HCT116 (cell line): ENCODE measurements around the gene ABCA6. TPM values are rescaled to one million over a fixed set of nuclear protein-coding genes. Genes with fewer than 3 reads are reported as not detected.

Source experiments
- ATAC-seq: fragments of 200-7000 bp; cut with Tn5 transposase; 2 replicates; pipeline ENCODE4 v1.9.1; 2020; ENCODE audit warnings: mild to moderate bottlenecking, moderate library complexity
- BruUV-seq: library from RNA; stranded (reverse); fragments of 400-500 nt; replicated peaks from 2 replicates; lab custom pipeline; 2021; lab: Mats Ljungman, UMichigan
- CTCF ChIA-PET: fragments of 300-600 bp; sonication (Branson Sonifier 250); formaldehyde crosslinking; loops from one replicate; lab custom pipeline; 2021; ENCODE audit warnings: antibody characterized with exemption; lab: Charles Lee
- POLR2A ChIA-PET: fragments of 300-600, 350-600 bp; sonication (Branson Sonifier 250); formaldehyde crosslinking; loops from one replicate; lab custom pipeline; 2021; ENCODE audit warnings: antibody characterized with exemption; lab: Charles Lee
- RAD21 ChIA-PET, 2 experiments: fragments of 300-600 bp; sonication (Branson Sonifier 250); formaldehyde crosslinking; loops; one replicate each; lab custom pipeline; 2023; ENCODE audit warnings: low total read pairs in 2 of 2; ENCODE audit not compliant: uncharacterized antibody in 2 of 2, unreplicated experiment in 2 of 2, low non-redundant PET in 1 of 2; lab: Charles Lee
- DNase-seq: peaks from one replicate; pipeline ENCODE4 v3.0.0-alpha.2; 2010; ENCODE audit warnings: low read depth, low spot score
- H2AFZ ChIP-seq: fragments of 200-600 bp; shearing (Covaris generic), sonication (generic); 2 replicates; pipeline ENCODE4 v1.6.1; 2017; ENCODE audit warnings: low read depth, mixed run types, mixed read lengths, antibody characterized with exemption, low read length; ENCODE audit not compliant: poor library complexity, severe bottlenecking
- H3K27ac ChIP-seq: 2 replicates; pipeline ENCODE4 v1.5.1; 2012; ENCODE audit warnings: low read depth, low read length
- H3K27me3 ChIP-seq: fragments of 200-600 bp; sonication (generic); 2 replicates; pipeline ENCODE4 v1.6.1; 2016; ENCODE audit warnings: mixed run types, low read length, mixed read lengths; ENCODE audit not compliant: insufficient read depth
- H3K36me3 ChIP-seq, 2 experiments: fragments of 200-500 bp in 1 of 2; fragments of 200-600 bp in 1 of 2; sonication (Bioruptor generic) in 1 of 2; sonication (generic) in 1 of 2; 2 replicates each; pipeline versions ENCODE4 v1.5.1 to v1.6.1; 2014 to 2016; ENCODE audit warnings: low read length in 2 of 2, inconsistent platforms in 1 of 2, mixed read lengths in 1 of 2, mixed run types in 1 of 2; ENCODE audit not compliant: insufficient read depth in 2 of 2, control insufficient read depth in 1 of 2
- H3K4me1 ChIP-seq, 2 experiments: fragments of 200-600 bp in 1 of 2; sonication (generic) in 1 of 2; 2 replicates each; pipeline versions ENCODE4 v1.5.1 to v1.6.1; 2012 to 2017; ENCODE audit warnings: low read length in 2 of 2, inconsistent platforms in 1 of 2, mild to moderate bottlenecking in 1 of 2, mixed read lengths in 1 of 2, mixed run types in 1 of 2, moderate library complexity in 1 of 2; ENCODE audit not compliant: insufficient read depth in 2 of 2, control insufficient read depth in 1 of 2
- H3K4me2 ChIP-seq: fragments of 200-600 bp; sonication (generic); 2 replicates; pipeline ENCODE4 v1.6.1; 2017; ENCODE audit warnings: mixed run types, low read length, mixed read lengths
- H3K4me3 ChIP-seq, 2 experiments: fragments of 200-600 bp in 1 of 2; sonication (generic) in 1 of 2; replicated peaks in 1 of 2; 2 replicates each; pipeline ENCODE4 v1.5.1; 2011 to 2016; ENCODE audit warnings: low read length in 2 of 2, control low read depth in 1 of 2, low read depth in 1 of 2, mild to moderate bottlenecking in 1 of 2, mixed read lengths in 1 of 2, mixed run types in 1 of 2
- H3K79me2 ChIP-seq: fragments of 200-600 bp; sonication (generic); 2 replicates; pipeline ENCODE4 v1.6.1; 2017; ENCODE audit warnings: mild to moderate bottlenecking, mixed run types, low read length, moderate library complexity, mixed read lengths; ENCODE audit not compliant: insufficient read depth
- H3K9ac ChIP-seq: fragments of 200-600 bp; sonication (generic); 2 replicates; pipeline ENCODE4 v1.6.1; 2016; ENCODE audit warnings: low read length, mixed read lengths
- H3K9me2 ChIP-seq: fragments of 200-600 bp; sonication (generic), shearing (Covaris generic); 2 replicates; pipeline ENCODE4 v1.6.1; 2017; ENCODE audit warnings: mixed run types, mild to moderate bottlenecking, moderate library complexity; ENCODE audit not compliant: insufficient read depth
- H3K9me3 ChIP-seq, 2 experiments: fragments of 200-500 bp in 1 of 2; fragments of 200-600 bp in 1 of 2; sonication (Bioruptor generic) in 1 of 2; sonication (generic) in 1 of 2; 2 replicates each; pipeline ENCODE4 v1.6.1; 2014 to 2017; ENCODE audit warnings: low read length in 2 of 2, mixed read lengths in 2 of 2, inconsistent platforms in 1 of 2, low read depth in 1 of 2, mild to moderate bottlenecking in 1 of 2, mixed run types in 1 of 2, moderate library complexity in 1 of 2; ENCODE audit not compliant: control insufficient read depth in 1 of 2, insufficient read depth in 1 of 2
- H4K20me1 ChIP-seq: fragments of 200-600 bp; sonication (generic), shearing (Covaris generic); 2 replicates; pipeline ENCODE4 v1.6.1; 2017; ENCODE audit warnings: mixed run types, mild to moderate bottlenecking, moderate library complexity; ENCODE audit not compliant: insufficient read depth
- CBX3 ChIP-seq: IDR thresholded peaks from 2 replicates; pipeline ENCODE4 v1.6.1; 2012; ENCODE audit warnings: low read depth
- CEBPB ChIP-seq: IDR thresholded peaks from 2 replicates; pipeline ENCODE4 v1.6.1; 2012; ENCODE audit warnings: low read depth
- EGR1 ChIP-seq: IDR thresholded peaks from 2 replicates; pipeline ENCODE4 v1.6.1; 2012; ENCODE audit warnings: low read depth
- ELF1 ChIP-seq: IDR thresholded peaks from 2 replicates; pipeline ENCODE4 v1.6.1; 2012; ENCODE audit warnings: low read depth, borderline replicate concordance
- EZH2 ChIP-seq: fragments of 200-600 bp; sonication (generic); IDR thresholded peaks from 2 replicates; pipeline ENCODE4 v1.6.1; 2017; ENCODE audit warnings: antibody characterized with exemption, mixed run types
- EZH2phosphoT487 ChIP-seq: fragments of 200-600 bp; IDR thresholded peaks from 2 replicates; pipeline ENCODE4 v1.6.1; 2018; ENCODE audit warnings: antibody characterized with exemption, borderline replicate concordance
- FOSL1 ChIP-seq: IDR thresholded peaks from 2 replicates; pipeline ENCODE4 v1.6.1; 2012; ENCODE audit warnings: low read depth
- POLR2AphosphoS5 ChIP-seq: IDR thresholded peaks from 2 replicates; pipeline ENCODE4 v1.6.1; 2011; ENCODE audit warnings: mild to moderate bottlenecking, low read depth, low read length, moderate library complexity
- RAD21 ChIP-seq: IDR thresholded peaks from 2 replicates; pipeline ENCODE4 v1.6.1; 2012; ENCODE audit warnings: low read depth, mild to moderate bottlenecking
- SIN3A ChIP-seq: IDR thresholded peaks from 2 replicates; pipeline ENCODE4 v1.6.1; 2012; ENCODE audit warnings: low read depth
- SP1 ChIP-seq: IDR thresholded peaks from 2 replicates; pipeline ENCODE4 v1.6.1; 2012; ENCODE audit warnings: low read depth
- SRF ChIP-seq: IDR thresholded peaks from 2 replicates; pipeline ENCODE4 v1.6.1; 2012; ENCODE audit warnings: low read depth
- YY1 ChIP-seq: IDR thresholded peaks from 2 replicates; pipeline ENCODE4 v1.6.1; 2011; ENCODE audit warnings: low read length, low read depth, moderate library complexity, mild to moderate bottlenecking; ENCODE audit not compliant: insufficient replicate concordance; ENCODE audit errors: extremely low read depth
- ZFX ChIP-seq: fragments of 450-650 bp; IDR thresholded peaks from 2 replicates; pipeline ENCODE4 v1.6.1; 2017
- intact Hi-C: fragments of 100-400 bp; cut with micrococcal nuclease; formaldehyde crosslinking; loops from 2 replicates; pipeline ENCODE4 v1.10.0; 2022
- total RNA-seq: library from RNA; stranded (reverse); gene quantifications from one replicate; pipeline ENCODE4 v1.2.1, GENCODE V29; 2021; ENCODE audit not compliant: unreplicated experiment
- TF ChIP-seq, protein P1 (sequence below): IDR thresholded peaks from 2 replicates; pipeline ENCODE4 v1.6.1; 2012
- TF ChIP-seq, protein P2 (sequence below): IDR thresholded peaks from 2 replicates; pipeline ENCODE4 v1.6.1; 2011; ENCODE audit warnings: mild to moderate bottlenecking, low read length, moderate library complexity; ENCODE audit not compliant: insufficient replicate concordance; ENCODE audit errors: extremely low read depth
- TF ChIP-seq, protein P3 (sequence below): IDR thresholded peaks from 2 replicates; pipeline ENCODE4 v1.6.1; 2012; ENCODE audit warnings: low read depth

Gene ABCA6
- total RNA-seq, 1 experiment from 2014 or later = 0.44 TPM

DNA sequence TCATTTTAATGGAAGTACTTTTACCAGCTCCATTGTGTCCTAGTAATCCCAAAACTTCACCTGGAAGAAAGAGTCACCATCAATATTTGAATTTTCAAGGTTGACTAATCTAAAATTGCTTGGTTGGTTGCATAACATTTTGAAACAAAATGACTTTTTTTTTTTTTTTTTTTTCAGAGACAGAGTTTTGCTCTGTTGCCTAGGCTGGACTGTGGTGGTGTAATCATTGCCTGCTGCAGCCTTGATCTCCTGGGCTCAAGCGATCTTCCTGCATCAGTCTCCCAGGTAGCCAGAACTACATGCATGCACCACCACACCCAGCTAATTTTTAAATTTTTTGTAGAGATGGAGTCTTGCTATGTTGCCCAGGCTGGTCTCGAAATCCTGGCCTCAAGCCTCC lies 12.6 kb upstream of the ABCA6 start:
- H3K4me3 ChIP-seq = no peak overlapping the region
- no peaks in the 10 kb centered on the region for H3K9me3 ChIP-seq
- H3K36me3 ChIP-seq = no peaks in the 10 kb centered on the region
- intact Hi-C loops = no loop called here
- ChIA-PET CTCF (no interaction called here), POLR2A (no interaction called here), RAD21 (no interaction called here)
- no peaks in the 10 kb centered on the region; the same call in 1 of the 2 replicates for H3K9me2 ChIP-seq
- no peaks in the 10 kb centered on the region for H3K27me3 ChIP-seq
- no peaks in the 10 kb centered on the region for H3K79me2 ChIP-seq
- no peak overlapping the region for H3K27ac ChIP-seq
- no peak overlapping the region for H3K4me2 ChIP-seq
- TF ChIP-seq ZFX (no peak), POLR2AphosphoS5 (no peak), FOSL1 (no peak), CEBPB (no peak), EZH2 (no peak), SIN3A (no peak), SRF (no peak), ELF1 (no peak), SP1 (no peak), EGR1 (no peak), CBX3 (no peak), RAD21 (no peak), EZH2phosphoT487 (no peak), YY1 (no peak)
- TF ChIP-seq, protein P1, sequence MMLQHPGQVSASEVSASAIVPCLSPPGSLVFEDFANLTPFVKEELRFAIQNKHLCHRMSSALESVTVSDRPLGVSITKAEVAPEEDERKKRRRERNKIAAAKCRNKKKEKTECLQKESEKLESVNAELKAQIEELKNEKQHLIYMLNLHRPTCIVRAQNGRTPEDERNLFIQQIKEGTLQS = no peak
- TF ChIP-seq, protein P2, sequence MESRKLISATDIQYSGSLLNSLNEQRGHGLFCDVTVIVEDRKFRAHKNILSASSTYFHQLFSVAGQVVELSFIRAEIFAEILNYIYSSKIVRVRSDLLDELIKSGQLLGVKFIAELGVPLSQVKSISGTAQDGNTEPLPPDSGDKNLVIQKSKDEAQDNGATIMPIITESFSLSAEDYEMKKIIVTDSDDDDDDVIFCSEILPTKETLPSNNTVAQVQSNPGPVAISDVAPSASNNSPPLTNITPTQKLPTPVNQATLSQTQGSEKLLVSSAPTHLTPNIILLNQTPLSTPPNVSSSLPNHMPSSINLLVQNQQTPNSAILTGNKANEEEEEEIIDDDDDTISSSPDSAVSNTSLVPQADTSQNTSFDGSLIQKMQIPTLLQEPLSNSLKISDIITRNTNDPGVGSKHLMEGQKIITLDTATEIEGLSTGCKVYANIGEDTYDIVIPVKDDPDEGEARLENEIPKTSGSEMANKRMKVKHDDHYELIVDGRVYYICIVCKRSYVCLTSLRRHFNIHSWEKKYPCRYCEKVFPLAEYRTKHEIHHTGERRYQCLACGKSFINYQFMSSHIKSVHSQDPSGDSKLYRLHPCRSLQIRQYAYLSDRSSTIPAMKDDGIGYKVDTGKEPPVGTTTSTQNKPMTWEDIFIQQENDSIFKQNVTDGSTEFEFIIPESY = no peak
- TF ChIP-seq, protein P3, sequence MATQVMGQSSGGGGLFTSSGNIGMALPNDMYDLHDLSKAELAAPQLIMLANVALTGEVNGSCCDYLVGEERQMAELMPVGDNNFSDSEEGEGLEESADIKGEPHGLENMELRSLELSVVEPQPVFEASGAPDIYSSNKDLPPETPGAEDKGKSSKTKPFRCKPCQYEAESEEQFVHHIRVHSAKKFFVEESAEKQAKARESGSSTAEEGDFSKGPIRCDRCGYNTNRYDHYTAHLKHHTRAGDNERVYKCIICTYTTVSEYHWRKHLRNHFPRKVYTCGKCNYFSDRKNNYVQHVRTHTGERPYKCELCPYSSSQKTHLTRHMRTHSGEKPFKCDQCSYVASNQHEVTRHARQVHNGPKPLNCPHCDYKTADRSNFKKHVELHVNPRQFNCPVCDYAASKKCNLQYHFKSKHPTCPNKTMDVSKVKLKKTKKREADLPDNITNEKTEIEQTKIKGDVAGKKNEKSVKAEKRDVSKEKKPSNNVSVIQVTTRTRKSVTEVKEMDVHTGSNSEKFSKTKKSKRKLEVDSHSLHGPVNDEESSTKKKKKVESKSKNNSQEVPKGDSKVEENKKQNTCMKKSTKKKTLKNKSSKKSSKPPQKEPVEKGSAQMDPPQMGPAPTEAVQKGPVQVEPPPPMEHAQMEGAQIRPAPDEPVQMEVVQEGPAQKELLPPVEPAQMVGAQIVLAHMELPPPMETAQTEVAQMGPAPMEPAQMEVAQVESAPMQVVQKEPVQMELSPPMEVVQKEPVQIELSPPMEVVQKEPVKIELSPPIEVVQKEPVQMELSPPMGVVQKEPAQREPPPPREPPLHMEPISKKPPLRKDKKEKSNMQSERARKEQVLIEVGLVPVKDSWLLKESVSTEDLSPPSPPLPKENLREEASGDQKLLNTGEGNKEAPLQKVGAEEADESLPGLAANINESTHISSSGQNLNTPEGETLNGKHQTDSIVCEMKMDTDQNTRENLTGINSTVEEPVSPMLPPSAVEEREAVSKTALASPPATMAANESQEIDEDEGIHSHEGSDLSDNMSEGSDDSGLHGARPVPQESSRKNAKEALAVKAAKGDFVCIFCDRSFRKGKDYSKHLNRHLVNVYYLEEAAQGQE = no peak
- no TSS peak for BruUV-seq
- H3K9ac ChIP-seq = no peak overlapping the region
- DNase-seq (no peak), ATAC-seq (no peak)
- no peaks in the 10 kb centered on the region for H3K4me1 ChIP-seq
- H2AFZ ChIP-seq = no peak overlapping the region
- no peaks in the 10 kb centered on the region for H4K20me1 ChIP-seq
